AG10803 (cell line): ENCODE measurements around the gene CUBN.

ENCODE experiments used
- DNase-seq: peaks from one replicate; pipeline ENCODE4 v3.0.0; 2010; ENCODE audit warnings: low read depth
- H3K4me3 ChIP-seq: 2 replicates; pipeline ENCODE4 v1.5.1; 2011; ENCODE audit warnings: mild to moderate bottlenecking, low read length, control low read depth
- TF ChIP-seq, protein P1 (sequence below): conservative IDR thresholded peaks from 2 replicates; pipeline ENCODE4 v1.5.1; 2011; ENCODE audit warnings: mild to moderate bottlenecking, low read length, control low read depth, inconsistent platforms

Gene CUBN

DNA sequence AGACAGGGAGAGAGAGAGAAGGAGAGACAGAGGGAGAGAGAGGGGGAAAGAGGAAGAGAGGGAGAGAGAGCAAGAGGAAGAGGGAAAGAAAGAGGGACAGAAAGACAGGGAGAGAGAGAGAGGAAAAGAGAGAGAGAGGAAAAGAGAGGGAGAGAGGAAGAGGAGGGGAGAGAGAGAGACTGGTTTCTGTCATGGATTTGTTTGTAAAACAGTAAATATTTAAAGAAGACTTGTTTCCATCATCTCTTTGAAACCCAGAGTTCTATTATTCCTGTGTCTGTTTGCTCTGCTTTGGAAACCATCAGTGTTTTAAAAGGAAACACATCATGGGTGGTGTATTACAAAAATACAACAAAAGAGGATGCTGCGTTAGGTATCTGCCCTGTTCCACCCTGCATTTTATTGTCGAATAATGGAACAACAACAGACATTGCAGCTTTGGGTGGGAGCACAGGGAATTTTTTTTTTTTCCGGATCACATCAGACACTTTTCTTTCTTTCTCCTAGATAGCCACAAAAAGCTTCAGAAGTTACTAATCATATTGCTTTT lies 161.7 kb downstream of the CUBN start:
- TF ChIP-seq, protein P1, sequence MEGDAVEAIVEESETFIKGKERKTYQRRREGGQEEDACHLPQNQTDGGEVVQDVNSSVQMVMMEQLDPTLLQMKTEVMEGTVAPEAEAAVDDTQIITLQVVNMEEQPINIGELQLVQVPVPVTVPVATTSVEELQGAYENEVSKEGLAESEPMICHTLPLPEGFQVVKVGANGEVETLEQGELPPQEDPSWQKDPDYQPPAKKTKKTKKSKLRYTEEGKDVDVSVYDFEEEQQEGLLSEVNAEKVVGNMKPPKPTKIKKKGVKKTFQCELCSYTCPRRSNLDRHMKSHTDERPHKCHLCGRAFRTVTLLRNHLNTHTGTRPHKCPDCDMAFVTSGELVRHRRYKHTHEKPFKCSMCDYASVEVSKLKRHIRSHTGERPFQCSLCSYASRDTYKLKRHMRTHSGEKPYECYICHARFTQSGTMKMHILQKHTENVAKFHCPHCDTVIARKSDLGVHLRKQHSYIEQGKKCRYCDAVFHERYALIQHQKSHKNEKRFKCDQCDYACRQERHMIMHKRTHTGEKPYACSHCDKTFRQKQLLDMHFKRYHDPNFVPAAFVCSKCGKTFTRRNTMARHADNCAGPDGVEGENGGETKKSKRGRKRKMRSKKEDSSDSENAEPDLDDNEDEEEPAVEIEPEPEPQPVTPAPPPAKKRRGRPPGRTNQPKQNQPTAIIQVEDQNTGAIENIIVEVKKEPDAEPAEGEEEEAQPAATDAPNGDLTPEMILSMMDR: no peak
- H3K4me3 ChIP-seq: no peak overlapping the region; the same call in 1 of the 2 replicates
- no peak for DNase-seq

GRCh38 chr10:16966991-16967865 lies 162.4 kb downstream of the CUBN start:
- DNase-seq: peak; percentile 85

DNA sequence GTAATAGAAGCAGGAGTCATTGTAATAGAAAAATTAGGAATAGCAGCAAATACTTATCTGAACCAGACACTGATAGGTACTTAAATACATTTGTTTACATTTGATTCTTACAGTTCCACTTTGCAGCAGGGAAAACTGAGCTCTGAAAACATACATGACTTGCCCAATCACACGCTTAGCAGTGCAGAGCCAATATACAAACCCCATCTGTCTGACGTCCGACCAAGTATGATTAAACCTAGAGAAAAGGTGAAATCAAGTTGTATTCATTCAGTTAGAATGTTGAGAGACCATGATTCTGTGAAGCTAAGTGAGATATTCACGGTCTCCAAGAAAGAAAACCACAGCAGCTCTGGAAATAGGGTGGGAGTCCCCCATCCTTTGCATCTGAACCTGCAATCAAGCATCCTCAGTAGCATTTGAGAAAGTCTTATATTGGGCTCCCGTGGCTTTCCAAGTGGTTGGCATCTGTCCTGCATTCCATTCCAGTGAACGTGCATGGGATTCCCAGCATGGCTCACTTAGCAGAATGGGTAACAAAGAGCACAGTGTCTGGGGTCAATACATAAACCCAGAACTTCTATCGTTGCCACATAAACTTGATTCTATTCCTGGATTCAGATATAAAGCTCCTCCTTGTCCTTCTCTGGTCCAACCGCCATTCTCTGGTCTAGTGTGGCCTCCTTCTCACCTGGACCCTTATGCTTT lies 163.7 kb downstream of the CUBN start:
- DNase-seq: peak; percentile 99
- TF ChIP-seq, protein P1: no peak
- no peak overlapping the region for H3K4me3 ChIP-seq

More at GRCh38 chr10:16966991-16967865, 162.4 kb downstream of the CUBN start:
- 0 out of 2 replicates have a peak overlapping the region, but pooled peaks have one; percentile 20 for H3K4me3 ChIP-seq
- TF ChIP-seq, protein P1: no peak

GRCh38 chr10:16965344-16965616 lies 164.3 kb downstream of the CUBN start:
- DNase-seq: no peak
- no peak overlapping the region for H3K4me3 ChIP-seq
- TF ChIP-seq, protein P1: no peak

DNA sequence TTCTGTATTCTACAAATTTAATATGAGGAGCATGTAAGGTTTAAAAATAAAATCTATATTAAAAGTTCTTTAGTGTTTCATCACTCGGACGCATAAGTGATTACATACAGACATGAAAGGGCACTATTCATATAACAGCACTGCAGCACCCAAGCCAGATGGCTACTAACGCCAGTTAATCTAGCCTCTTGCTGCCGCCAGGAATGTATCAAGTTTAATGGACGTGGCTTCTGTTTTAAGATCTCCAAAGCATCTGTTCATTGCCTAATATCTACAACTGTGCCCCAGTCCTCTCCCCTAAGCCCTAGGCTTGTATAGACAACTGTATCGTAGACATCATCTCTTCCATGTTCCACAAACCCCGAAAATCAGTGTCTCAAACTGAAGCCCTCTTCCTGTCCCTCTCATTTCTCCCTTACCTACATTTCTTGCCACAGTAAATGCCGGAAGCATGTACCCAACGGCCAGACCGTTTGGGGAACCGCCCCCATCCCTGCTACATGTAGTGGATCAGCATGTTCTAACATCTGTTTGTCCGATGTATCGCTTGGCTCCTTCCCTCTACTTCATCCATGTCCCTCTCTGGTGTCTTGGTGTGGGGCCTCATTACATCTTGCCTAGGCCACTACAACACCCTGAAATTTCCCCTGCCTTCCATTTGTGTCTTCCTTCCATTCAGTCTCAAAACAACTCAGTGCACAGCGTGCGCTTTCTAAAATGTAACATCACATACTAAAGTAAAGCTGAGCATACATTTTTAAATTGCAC lies 164.9 kb downstream of the CUBN start:
- no peak overlapping the region for H3K4me3 ChIP-seq
- TF ChIP-seq, protein P1: no peak
- DNase-seq: peak; percentile 89

DNA sequence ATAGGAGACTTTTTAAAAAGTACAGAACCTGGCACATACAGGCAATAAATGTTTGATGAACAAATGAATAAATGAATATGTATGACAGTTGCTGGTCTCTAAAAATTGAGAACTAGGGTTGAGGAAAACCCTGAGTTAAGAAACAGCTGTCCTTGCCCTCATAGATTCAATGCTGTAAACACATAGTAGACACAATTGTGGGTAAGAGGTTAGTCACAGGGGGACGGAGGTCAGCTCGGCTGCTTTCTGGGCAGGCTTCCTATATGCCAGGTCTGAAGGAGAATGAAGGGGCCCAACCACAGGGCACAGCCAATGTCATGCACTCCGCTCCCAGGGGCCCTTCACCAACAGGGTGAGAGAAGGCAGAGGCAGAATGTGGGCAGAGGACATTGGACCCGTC lies 169.1 kb downstream of the CUBN start:
- TF ChIP-seq, protein P1: no peak
- no peak overlapping the region for H3K4me3 ChIP-seq
- no peak for DNase-seq
